SHP77 (cell line): Measurements from ENCODE around the gene LOXL3.
"Not testable (repeated sequence)": the region's sequence is repeated elsewhere in the genome, so short reads cannot be mapped to it uniquely, and the experiment has no call there.

Source experiments
- DNase-seq, 2 experiments: peaks; one replicate each; lab custom pipeline; 2025; lab: John Stamatoyannopoulos, UW

Gene LOXL3

DNA sequence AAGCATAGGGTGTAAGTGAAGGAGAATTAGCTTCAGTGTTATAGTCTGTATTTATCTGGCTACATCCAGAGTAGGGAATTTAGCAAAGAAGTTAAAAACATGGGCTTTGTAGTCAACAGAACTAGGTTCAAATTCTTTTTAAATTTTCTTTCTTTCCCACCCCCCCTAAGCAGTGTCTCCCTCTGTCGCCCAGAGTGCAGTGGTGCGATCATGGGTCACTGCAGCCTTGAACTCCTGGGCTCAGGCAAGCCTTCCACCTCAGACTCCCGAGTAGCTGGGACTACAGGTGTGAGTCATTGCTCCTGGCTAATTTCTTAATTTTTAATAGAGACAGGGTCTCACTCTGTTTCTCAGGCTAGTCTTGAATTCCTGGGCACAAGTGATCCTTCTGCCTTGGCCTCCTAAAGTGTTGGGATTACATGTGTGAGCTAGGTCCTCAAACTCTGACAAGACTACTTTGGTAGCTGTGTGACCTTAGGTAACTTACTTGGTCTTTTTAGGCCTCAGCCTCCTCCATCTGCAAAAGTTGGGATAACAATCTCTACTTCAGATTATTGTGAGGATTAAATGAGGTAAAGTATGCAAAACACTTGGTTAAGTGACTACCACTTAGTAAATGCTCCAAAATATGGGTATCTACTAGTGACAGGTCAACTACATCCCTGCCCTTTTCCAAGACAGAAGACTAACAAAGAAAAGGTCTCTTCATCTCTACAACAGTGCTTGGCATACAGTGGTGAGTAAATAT lies 18.6 kb upstream of the LOXL3 start:
- DNase-seq, result no peak

DNA sequence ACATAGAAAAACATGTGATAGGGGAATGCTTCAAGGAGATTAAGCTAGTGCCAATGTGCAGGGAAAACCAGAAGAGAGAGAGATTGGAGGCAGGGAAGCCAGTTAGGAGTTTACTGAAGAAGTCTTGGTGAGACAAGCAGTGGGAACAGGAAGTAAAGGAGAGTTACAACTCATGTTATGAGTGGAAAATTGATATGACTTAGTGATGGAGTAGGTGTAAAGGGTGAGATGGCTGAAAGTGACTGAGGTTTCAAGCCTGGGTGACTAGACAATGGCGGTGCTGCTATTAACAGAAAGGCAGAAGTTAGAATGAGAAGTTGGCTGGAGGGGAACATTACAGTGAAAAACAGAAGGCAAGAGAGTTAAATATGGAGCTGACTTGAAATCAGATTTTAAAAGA lies 17.3 kb upstream of the LOXL3 start:
- no peak for DNase-seq

DNA sequence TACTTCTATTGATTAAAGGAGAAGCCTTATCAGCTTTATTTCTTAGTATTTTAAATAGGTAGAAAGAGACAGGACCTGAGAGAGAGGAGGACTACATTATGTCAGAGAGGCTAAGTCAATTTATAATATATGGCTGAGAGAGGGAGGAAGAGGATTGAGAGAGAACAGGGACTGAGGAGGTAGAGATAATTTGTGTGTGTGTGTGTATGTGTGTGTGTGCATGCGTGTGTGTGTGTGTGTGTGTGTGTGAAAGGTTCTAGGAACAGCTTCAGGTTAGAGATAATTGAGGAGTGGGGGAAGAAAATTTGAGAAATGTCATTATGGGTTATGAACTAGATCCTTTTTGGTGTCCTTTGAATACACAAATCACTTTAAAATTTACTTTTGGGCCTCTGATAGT lies 15.9 kb upstream of the LOXL3 start:
- DNase-seq, result no peak

DNA sequence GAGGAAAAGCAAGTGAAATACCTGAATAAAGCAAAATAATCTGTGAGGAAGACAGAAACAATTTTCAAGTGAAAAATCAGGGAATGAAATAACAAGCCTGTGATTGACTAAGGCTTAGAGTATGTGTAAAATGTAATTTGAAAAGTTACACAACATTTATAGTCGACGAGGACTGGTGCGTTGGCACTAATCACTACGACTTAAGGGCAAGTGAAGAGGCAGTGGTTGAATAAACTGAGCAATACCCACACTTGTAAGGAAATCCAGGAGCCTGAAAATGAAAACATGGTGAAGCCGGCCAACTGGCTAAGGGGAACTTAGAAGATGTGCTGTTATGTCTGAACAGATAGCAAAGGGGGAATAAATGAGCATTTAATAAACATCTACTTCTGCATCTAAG lies 14.1 kb upstream of the LOXL3 start:
- no peak for DNase-seq

DNA sequence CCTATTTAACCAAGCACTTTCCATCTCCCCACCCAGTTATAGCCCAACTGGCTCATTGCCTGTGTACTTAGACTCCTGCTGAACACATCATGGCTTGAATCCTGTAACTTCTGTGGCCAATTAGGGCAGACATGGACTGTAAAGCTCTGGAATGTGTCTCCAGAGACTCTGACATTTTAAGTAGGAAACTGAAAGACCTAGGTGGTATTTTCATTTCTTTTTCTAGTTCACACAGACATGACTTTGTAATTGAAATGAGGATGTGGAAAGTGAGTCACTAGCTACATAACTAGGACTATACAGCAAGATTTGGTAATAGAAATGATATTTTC lies 13.0 kb upstream of the LOXL3 start:
- no peak for DNase-seq

DNA sequence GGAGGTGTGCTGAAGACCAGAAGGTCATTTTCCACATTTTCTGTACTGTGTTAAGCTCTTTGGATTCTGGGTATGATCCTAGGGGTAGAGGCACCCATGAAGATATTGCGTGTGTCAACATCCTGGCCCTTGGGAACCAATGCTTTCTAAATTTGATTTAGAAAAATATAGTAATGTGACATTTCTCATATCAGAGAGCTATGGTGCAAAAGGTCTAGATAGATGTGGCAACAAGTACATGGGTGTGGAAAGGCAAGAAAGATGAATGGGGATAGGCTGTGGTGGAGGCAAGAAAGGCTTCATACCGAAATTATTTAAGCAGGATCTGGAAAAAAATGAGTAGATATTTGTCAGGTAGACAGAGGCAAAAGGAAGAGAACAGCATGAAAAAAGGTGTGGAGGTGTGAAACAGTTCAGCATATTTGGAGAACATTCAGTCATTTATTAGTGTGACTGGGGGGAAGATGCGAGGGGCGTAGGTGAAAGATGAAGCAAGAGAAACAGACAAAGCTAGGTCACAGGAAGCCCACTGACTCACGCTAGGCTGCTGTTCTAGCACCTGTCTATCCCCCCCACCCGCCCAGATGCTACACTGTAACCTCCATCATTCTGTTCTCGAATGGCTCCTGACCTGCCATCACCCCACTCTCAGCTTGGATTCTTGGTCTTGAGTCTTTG lies 12.5 kb upstream of the LOXL3 start:
- no peak for DNase-seq

DNA sequence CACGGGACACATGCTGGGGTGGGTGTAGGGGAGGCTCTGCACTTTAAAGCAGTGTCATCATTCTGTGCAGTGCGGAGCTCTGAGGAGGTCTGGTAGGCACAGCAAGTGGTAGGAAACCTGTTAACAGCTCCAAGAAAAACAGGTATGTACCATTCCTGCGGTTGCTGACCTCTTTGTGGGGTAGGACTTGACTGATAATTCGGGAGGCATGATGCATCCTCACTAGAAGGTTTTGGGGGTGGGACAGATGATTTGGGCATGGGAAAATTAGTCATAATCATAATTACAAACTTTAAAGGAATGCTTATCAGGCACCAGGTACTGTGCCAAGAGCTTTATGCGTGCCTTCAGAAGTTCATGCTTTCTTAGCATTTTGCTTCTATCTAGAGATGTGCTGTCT lies 10.5 kb upstream of the LOXL3 start:
- no peak for DNase-seq

DNA sequence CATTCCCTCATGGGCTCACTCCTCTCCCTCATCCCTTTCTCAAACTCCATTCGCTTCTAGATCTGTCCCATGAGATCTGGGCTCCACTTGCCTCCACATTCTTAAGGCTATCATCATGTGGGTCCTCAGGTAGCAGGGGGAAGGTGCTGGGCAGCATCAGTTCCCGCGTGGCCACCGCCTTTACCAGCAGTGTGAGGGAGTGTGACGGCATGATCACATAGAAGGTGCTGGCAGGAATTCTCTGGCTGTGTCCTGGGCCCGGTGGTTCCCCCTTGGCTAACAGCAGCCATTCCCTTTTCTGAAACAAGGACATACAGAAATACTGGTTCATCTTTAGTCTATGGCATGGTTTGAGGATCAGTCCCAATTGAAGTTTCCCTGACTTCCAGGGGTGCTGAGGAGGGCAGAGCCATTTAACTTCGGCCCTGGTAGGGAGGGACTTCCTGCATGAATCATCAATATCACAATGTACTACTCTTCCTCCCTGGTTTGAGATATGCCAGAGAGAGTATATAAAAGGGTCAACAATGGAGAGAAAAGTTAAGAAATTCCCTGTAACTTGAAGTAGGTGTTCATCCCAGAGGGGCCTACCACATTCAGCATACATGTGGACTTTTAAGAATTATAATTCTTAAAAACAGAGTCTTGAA lies 8.5 kb upstream of the LOXL3 start:
- no peak for DNase-seq

DNA sequence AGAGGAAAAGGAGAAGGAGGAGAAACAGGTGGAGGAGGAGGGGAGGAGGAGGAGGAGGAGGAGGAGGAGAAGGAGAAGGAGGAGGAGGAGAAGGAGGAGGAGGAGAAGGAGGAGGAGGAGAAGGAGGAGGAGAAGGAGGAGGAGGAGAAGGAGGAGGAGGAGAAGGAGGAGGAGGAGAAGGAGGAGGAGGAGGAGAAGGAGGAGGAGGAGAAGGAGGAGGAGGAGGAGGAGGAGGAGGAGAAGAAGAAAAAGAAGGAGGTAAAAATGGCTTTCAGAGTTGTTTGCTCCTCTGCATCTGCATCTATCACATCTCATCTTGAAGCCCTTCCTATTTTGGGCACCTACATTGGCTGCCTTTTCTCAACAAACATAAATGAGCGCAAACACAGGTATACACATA lies 7.3 kb upstream of the LOXL3 start:
- not testable (repeated sequence) for DNase-seq

DNA sequence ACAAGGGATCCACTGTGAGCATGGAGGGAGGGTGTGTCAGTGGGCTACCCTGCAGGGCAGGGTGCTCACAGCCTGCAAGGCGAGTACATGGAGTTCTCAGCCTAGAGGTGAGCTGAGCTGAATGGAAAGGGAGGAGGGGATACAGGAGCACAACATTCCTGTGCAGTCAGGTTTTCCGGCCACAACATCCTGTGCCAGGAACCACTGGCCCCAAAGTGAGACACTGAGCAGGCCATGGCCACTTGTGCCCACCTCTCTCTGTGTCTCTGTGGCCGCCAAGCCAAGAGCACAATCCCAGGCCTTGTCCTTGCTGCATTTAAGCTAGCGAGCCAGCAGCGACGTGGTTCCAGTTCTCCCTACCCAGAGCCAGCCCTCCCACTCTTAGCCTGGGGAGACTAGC lies 6.8 kb upstream of the LOXL3 start:
- no peak for DNase-seq

DNA sequence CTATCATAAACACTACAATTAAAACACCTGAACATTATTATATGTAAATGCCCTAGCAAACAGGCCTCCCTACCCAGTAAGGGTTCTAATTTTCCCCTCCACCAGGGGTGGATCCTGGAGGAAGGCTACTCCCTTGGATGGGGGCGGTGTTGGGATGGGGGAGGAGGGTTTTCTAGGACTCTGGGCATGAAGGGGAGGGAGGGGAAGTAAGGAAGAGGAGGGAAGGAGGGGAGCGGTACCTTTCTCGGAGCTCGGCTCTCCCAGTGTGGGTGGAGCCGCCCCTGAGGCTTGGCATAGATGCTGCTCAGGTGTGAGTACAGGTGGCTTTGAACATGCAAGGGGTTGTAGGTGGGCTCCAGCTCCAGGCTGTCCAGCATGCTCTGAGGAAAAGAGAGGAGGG lies 6.2 kb upstream of the LOXL3 start:
- DNase-seq, result no peak

DNA sequence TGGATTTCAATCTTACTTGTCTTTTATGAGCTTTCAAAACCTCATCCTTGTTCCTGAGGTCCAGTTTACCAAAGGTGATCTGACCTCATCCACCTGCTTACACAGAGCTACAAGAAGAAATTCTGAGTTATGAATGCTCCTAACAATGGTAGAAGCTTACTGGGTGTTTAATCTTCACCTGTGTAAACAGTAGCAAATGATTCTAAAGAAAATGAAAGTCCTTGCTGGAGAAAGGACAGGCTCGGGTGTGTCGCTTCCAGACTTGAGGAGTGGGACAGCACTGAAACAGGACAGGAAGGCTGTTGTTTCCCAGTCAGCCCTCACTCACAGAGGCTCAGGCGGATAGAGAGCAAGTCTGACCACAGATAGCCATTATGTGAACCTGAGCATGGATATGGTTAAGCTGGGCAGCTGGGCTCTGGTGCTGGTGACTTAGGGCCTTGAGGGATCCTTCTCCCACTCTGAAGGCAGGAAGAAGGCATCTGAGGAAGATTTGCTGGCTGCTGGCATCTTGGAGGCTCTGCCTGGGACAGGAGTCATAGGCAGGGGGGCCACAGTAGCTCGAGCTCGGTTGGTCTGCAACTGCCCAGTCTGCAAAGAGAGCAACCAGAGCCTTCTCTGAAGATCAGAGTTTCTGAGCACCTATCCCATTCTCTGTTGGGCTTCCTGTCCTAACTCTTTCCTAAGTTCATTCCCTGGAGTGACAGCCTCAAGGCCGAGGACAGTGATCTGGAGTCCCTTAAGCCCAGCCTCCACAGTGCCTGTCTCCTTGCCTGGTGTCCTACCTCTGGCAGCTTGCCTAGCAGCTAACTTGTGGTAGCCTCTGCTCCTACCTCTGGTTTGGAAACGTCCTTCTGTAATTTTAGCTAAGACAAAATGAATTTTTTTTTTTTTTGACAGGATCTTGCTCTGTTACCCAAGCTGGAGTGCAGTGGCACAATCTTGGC lies 4.8 kb upstream of the LOXL3 start:
- DNase-seq, result no peak

DNA sequence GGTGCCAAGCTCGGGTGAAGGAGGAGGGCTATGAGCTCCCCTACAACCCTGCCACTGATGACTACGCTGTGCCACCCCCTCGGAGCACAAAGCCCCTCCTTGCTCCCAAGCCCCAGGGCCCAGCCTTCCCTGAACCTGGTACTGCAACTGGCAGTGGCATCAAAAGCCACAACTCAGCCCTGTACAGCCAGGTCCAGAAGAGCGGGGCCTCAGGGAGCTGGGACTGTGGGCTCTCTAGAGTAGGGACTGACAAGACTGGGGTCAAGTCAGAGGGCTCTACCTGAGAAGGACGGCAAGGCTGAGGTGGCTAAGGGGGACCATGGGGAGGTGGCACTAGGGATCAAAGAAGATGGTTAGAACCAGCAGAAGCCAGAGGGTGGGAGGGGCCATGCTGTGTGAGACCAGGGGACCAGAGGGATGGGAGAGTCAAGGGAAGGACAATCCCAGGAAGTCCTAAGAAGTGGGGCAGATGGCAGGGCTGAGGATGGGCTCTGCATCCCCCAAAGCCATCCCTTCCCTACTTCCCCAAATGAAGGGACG lies 3.2 kb upstream of the LOXL3 start:
- DNase-seq, result no peak

DNA sequence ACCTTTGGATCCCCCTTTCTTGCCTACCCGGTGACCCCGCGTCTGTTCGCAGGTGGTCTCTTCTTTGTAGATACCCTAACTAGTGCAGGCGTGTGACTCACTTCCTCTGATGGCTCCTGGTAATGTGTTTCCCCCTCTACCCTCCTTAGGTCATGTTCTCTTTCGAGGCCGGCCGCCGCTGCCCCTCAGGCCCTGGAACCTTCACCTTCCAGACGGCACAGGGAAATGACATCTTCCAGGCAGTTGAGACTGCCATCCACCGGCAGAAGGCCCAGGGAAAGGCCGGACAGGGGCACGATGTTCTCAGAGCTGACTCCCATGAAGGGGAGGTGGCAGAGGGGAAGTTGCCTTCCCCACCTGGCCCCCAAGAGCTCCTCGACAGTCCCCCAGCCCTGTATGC lies 2.4 kb upstream of the LOXL3 start:
- no peak for DNase-seq

DNA sequence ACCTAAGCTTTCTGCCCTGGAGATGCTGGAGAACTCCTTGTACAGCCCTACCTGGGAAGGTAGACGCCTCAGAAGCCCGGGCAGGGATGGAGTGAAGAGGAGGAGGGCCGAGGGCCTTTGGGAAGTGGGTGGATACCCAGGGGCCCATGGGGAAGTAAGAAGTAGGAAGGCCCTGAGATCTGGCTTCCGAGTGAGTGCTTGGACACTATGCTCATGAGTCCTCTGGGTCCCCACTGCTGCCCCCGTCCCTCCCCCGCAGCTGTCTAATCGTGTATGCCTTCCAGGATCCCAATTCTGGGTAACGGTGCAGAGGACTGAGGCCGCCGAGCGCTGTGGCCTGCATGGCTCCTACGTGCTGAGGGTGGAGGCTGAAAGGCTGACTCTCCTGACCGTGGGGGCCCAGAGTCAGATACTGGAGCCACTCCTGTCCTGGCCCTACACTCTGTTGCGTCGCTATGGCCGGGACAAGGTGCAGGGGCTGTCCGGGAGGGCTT lies 1.9 kb upstream of the LOXL3 start:
- DNase-seq, result no peak

DNA sequence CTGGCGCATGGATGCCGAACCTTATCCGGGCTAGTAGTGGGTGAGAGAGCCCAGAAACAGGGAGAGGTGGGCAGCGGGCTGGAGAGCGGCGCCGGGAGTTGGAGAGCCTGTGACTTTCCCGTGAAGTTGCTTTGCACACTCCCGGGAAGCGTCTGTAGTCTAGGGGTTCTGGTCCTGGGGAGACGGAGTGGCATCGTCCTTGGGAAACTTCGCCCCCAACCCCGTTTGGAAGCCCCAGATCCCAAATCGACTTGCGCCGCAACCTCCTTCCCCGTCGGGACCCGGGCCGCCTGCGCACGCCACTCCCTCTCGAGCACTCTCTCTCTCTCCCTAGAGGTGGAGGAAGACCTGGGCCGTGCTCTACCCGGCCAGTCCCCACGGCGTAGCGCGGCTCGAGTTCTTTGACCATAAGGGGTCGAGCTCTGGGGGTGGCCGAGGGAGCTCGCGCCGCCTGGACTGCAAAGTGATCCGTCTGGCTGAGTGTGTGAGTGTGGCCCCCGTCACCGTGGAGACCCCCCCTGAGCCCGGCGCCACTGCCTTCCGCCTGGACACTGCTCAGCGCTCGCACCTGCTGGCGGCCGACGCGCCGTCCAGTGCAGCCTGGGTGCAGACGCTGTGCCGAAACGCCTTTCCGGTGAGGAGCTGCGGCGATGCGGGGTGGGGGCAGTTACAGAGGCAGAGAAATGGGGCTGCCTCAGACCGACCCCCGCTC lies 1.2 kb upstream of the LOXL3 start:
- DNase-seq, result peak in 1 of 2 experiments; percentile 49

DNA sequence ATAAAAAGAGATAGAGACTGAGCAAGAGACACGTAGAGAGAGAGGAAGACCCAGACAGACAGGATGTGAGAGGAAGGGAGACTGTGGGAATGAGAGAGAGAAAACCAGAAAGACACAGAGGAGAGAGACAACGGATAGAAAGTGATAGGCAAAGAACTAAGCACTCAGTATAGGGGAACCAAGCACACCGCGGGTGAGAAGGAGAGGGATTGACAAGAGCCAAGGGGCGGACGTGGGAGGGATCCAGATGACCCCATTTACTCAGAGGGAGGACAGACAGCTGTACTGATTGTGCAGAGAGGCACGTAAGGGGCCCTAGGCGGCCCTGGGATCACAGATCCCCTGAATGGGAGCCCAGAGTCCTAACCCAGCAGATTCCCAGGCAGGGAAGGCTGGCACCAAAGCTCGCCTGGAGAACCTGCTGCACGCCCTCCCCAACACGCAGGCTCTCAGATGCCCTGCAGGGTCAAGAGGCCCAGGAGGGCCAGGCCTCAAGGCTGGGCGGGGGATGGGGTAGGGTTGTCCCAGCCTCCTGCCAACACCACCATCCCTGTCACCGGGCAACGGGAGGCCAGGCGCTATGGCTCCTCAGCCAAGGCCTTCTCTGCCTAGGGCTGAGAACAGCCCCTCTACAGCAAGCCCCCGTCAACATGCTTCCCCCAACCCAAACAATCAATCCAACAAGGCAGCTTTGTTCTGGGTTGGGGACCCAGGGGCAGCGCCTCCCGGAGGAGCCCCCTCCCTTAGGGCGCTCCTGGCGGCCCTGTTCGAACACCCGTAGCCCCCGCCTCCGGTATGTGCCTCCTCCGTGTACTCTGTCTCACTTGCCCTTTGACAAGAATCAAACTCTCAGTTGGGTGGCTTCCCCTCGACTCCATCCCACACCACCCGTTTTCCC lies 579 bp downstream of the LOXL3 start:
- DNase-seq, result peak in 1 of 2 experiments; percentile 27

DNA sequence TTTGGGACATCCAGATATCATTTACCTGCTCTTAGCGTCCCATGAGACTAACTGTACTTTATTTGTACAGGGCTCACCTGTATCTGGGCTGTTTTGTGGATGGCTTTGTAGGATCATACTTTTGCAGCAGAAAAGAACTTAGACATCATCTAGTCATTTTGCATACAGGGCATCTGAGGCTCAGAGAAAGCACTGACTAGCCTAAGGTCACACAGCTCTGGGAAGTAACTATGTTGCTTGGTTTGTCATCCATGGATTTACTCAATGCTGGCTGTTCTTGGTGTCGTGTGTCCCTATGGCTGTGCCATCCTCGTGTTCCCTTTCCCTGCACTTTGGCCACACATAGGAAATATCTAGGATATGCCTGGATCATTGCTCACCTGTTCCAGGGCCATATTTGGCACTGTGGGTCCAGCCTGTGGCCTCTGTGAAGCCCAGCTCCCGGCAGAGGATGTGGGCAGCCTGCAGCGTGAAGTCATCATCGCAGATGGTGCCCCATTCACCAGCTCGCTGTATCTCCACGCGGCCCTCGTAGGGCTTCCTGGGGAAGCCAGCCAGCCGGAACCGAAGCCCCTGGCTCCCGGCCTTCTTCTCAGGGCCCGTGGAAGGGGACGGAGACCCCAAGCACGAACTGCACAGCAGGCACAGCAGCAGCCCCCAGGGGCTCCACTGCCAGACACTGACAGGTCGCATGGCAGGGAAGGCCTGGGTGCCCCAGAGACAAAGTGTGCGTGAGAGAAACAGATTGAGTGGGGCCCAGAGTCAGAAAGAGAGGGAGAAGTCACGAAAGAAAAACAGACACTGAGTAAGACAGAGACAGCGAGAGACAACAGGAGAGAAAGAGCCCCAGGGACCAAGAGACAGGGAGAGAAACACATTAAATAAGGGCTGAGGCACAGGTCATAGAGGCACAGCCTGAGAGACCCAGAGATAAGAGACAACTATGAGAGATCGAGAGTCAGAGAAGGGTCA lies 1.5 kb downstream of the LOXL3 start:
- no peak for DNase-seq

DNA sequence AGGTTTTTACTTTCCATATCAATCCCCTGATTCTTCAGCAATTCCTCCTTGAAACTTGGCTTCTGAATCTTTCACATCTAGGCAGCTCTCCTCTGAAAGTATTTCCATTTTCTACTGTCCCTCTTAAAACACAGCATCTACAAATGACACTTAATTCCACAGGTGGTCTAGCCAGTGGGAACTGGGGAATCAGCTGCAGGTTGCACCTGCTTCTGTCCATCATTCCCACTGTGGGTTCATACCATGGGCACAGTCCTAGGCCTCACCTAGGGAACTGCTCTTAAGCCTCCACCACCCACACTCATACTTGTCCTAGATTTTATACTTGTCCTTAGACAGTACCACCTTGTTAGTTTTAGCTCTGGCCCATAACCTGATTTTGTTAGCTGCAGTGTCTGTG lies 2.2 kb downstream of the LOXL3 start:
- no peak for DNase-seq
